G401 (cell line): ENCODE results near the gene PARP12. TPM values are rescaled to one million over a fixed set of nuclear protein-coding genes. Genes with fewer than 3 reads are reported as not detected.

Experiments
- DNase-seq: peaks from one replicate; pipeline ENCODE4 v3.0.0-alpha.2; 2015; ENCODE audit warnings: low spot score
- in situ Hi-C: cut with HindIII; loops from 2 replicates; pipeline ENCODE4 v1.10.0; 2016; ENCODE audit warnings: low sequenced_read_pairs, mixed read lengths
- total RNA-seq: library from RNA; depleted of rRNA; stranded (reverse); fragments of >200 nt; shearing (Covaris generic); gene quantifications from 2 replicates; pipeline ENCODE4 v1.2.3, GENCODE V29; 2014; rRNA removed

PARP12 gene
- total RNA-seq, 1 experiment from 2014 or later: 0.24 TPM

- DNase-seq: no peak
- in situ Hi-C loops: no loop called here
Measured at GRCh38 chr7:139982927-139983920, 79.5 kb downstream of the PARP12 start.

GRCh38 chr7:139981511-139981895, 81.2 kb downstream of the PARP12 start:
- in situ Hi-C loops: no loop called here
- no peak for DNase-seq

GRCh38 chr7:139976838-139977656, 85.7 kb downstream of the PARP12 start:
- no peak for DNase-seq
- in situ Hi-C loops: no loop called here

GRCh38 chr7:139976055-139976837, 86.5 kb downstream of the PARP12 start:
- DNase-seq: no peak
- in situ Hi-C loops: no loop called here

GRCh38 chr7:139974179-139974811, 88.5 kb downstream of the PARP12 start:
- in situ Hi-C loops: no loop called here
- DNase-seq: no peak

Other genes with a start within 250 kb of the PARP12 start
- not detected in 2 replicates for gene TBXAS1, start 233.7 kb downstream of the PARP12 start, total RNA-seq
- 1.2 and 2.2 TPM in 2 replicates for gene KDM7A, start 114.0 kb upstream of the PARP12 start, total RNA-seq